ENCODE measurements around the gene ARMH3.

GRCh38 chr10:102055647-102056419 lies at the start of gene ARMH3:
- no peak for TF ChIP-seq CTCF (IDR thresholded peaks at IDR 0.05; ENCODE audit: low read depth, low read length)
- TF ChIP-seq POLR2A (IDR thresholded peaks at IDR 0.05; ENCODE audit: extremely low read depth, insufficient read length) = peak; percentile 75
- peak; percentile 85 for TF ChIP-seq MYC (IDR thresholded peaks at IDR 0.05; ENCODE audit: low read depth, low read length)
